Measurements from ENCODE around the gene IQCM.

Gene IQCM, protein sequence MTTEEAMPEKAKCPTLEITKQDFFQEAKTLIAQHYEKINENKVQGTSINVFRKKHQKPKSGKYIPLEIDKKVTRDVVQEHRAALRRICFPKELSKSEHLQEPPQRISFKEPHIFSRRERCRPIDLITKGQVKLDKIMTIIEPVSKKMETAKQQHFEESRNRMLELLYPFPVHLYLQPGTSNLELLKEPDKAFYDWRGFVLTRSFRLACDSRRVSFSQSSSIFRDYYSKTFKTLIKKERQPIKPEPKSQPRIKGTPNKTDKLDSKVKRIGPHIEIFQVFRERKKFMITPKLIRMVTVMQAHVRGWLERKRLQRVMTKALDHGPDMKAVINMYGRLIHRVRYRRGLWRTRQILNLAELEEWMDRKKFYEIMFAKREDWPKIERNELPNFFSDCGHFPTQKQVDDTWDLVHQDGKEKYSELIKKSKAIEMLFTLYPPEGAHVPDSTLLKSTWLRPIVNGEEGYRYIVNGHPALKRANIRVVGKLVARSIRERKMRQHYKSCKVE

DNA sequence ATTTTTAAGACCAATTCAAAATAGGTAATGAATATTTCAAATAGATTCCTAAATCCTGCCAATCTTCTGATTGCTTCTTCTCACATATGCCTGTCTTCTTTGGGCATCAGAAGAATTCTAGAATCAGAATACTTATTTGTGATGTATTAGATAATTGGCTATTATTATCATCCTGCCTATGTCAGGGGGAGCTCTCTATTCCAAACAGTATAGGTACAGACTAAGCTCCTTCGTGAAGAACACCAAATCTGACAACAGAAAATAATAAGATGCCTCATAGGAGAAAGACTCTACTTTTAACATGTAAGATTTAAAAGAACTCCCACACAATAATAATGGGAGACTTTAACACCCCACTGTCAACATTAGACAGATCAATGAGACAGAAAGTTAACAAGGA is at the start of gene IQCM:
Gene IQCM (minus strand): TSS at position 101 of the 400 bp plus-strand sequence. CDS start 73,152 bp downstream, outside the sequence.
- DNase-seq, result no peak

DNA sequence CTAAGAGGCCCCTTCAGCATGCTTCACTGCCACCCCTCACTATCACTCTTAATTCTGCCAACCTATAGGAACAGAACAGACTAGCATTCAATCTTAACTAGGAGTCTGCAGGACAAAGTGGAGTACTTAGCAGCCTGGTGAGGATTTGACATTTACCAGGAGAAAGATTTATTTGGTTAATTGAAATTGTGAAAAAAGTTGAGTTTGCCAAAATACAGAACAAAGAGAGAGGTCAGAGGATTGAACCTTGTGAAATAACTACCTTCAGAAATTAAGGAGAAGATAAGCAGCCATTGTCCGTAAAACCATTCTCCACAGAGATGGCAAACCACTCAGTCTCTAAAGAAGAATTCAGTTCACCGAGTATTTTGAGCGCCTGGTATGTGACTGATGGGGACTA is 41.8 kb upstream of the IQCM start:
- no peak for DNase-seq

DNA sequence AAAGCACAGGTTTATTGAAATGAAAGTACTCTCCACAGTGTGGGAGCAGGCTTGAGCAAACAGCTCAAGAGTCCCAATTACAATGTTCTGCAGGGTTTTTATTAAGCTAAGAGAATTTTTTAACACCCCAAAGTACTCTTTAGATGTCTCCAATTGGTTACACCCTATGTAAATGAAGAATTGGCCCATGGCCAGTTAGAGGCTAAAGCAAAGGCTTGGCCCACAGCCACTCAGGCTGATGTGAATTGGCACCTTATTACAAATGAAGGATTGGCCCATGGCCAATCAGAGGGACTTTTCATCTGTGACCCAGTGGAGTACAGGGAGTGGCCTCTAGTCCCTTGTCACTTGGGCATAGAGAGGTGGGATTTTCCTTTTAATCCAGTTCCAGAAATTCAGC is 30.1 kb upstream of the IQCM start:
- no peak for DNase-seq

DNA sequence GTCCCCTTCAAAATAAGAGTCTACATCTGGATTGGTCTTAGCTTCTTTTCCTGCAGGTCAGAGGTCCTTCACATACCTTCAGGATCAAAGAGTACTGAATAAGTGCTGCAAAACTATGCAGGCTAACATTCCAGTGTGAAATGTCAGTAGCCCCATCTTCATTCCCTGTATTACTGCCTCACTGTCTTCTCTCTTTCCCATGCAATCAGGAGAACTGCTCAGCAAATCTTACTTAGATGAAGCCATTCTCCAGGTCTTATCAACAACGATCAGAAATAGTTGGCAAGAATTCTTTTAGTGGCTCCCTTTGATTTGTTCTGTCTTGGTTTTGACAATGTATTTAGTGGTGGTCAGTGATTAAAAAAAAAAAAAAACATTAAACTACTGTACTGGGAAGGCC is 26.0 kb upstream of the IQCM start:
- no peak for DNase-seq

DNA sequence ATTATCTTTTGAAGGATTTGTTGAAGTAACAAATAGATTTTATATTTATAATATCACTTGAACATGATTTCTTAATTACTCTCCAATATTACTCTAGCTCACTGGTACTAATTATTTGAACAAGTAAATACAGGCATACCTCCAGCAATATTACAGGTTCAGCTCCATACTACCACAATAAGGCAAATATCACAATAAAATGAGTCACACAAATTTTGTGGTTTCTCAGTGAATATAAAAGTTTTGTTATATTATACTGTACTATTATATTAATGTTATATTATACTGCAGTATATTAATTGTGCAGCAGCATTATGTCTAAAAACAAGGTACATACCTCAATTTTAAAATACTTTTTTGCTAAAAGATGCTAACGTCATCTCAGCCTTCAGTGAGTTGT is 22.4 kb upstream of the IQCM start:
- no peak for DNase-seq

DNA sequence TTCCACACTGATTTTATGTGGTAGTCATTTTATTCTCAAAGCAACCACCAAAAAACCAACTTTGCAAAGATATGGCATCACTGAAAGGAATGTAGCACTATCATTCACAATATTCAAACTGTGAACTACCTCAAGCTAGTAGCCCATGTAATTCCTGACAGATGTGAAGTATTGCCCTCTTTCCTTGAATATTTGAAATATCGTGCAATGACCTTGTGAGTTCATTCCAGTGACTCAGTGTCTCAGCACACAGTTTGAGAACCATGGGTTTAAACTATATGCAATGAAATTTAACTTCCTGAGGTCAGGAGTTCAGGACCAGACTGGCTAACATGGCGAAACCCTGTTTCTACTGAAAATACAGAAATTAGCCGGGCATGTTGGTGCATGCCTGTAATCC is 20.9 kb upstream of the IQCM start:
- DNase-seq, result no peak

DNA sequence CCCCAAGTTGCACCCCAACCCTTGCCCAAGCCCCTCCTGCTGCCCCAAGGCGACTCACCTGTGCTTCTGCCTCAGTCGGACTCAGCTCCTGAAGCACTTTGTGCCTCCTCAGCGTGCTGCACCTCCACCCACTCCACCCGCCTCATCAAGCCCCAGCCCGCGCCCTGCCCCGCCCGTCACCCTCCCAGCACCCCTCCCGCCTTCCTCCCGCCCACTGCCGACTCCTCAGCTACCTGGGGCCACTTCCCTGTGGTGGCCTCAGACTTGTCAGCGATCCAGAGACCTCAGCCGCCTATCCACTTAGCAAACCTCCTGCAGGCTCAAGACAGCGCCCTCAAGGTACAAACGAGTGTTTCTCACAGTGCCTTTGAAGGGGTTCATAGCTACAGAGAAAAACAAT is 19.6 kb upstream of the IQCM start:
- no peak for DNase-seq

DNA sequence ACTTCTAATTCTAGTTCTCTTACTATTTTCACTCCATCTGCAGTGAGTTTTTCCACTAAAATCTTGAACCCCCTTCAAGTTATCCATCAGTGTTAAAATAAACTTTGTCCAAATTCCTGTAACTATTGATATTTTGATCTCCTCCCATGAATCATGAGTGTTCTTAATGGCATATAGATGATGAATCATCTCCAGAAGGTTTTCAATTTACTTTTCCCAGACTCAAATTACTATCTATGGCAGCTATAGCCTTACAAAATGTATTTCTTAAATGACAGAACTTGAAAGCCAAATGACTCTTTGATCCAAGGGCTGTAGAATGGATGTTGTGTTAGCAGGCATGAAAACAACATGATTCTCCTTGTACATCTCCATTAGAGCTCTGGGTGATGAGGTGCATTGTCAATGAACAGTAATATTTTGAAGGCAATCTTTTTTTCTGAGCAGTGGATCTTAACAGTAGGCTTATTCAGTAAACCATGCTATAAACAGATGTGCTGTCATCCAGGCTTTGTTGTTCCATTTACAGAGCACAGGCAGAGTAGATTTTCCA is 16.1 kb upstream of the IQCM start:
- DNase-seq, result no peak

DNA sequence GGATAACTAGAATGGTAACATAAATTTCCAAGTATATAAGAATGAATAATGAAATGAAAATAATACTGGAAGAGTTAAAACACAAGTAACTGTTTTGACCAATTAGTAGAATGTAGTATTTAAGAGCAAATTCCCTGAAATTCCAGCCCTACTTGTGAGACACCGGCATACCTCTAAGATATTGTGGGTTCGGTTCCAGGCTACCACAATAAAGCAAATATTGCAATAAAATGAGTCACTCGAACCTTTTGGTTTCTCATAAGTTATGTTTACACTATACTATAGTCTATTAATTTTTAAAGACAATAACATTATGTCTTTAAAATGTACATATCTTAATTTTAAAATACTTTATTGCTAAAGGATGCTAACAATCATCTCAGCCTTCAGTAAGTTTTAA is 15.2 kb upstream of the IQCM start:
- no peak for DNase-seq

DNA sequence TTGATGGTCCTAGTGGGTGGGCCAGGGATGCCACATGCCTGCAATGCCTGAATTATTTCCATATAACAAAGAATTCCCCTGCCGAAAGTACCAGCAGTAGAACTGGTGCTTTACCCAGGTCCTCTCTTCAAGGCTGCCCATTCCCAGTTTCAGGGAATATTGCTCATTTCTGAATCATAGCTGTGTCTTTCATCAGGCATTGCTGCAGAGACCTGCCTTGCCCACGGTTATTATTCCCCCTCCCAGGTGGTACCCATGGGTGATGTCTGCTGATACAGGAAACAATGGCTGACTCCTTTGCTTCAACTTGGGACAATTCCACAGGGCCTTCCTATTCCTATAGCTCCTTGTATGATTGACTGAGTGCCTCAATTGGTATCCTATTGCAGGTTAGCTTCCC is 9.7 kb upstream of the IQCM start:
- no peak for DNase-seq

DNA sequence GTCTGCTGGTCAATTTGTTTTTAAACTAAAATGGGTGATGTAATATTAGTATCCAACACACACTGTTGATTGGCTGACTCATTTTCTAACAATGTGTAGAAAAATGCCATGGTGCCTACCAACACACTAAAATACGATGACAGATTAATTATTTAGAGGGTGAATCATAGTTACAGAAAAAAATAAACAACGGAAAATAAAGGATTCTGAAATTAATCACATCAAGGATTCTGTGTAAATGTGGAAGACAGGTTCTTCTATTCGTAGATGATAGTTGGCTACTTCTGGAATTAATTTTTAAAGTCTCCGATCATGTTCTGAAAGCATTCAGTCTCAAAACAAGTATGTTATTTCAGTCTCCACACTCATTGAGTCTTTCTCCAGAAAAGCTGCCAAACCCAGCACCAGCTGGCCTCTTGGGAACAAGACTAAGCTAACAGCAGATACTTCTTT is 8.2 kb upstream of the IQCM start:
- DNase-seq, result no peak

DNA sequence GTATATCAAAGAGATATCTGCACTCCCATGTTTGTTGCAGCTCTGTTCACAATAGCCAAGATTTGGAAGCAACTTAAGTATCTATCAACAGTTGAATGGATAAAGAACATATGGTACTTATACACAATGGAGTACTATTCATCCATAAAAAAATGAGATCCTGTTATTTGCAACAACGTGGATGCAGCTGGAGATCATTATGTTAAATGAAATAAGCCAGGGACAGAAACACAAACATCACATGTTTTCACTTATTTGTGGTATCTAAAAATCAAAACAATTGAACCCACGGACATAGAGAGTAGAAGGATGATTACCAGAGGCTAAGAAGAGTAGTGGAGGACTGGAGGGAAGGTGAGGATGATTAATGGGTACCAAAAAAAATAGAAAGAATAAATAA is 14.2 kb downstream of the IQCM start:
- no peak for DNase-seq

DNA sequence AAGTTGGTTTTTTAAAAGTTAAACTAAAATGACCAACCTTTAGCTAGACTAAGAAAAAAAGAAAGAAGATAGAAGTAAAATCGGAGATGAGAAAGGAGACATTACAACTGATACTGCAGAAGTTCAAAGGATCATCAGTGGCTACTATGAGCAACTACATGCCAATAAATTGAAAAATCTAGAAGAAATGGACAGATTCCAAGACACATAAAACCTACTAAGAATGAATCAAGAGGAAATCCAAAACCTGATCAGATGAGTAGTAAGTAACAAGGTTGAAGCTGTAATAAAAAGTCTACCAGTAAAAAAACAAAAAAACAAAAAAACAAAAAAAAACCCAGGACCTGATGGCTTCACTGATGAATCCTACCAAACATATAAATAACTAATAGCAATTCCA is 16.1 kb downstream of the IQCM start:
- DNase-seq, result no peak

DNA sequence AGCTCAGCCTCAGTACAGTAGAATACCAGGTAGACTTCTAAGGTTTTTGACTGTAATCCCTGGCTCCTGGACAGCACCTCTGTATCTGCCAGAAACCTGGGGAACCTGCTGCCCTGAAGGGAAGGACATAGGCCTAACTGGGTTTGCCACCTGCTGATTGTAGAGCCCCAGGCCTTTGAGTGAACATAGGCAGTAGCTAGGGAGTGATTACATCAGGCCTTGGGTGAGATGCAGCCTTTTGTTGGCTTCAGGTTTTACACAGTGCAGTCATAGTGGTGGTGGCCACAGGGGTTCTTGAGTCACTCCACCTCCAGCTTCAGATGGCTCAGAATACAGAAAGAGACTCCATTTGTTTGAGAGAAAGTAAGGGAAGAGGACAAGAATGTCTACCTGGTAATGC is 19.3 kb downstream of the IQCM start:
- DNase-seq, result no peak

DNA sequence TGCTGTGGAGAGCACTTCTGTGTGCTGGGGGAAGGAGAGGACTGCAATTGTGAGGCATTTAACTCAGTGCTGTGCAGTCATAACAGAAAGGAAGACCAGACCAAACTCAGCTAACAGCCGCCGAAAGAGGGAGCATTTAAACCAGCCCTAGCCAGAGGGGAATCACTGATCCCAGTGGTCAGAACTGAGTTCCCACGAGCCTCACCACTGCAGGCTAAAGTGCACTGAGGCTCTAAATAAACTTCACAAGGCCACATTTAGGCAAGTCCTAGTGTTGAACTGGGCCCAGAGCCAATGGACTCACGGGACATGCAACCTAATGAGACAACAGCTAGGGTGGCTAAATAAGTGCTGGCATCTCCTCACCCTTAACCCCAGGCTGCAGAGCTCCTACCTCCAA is 20.4 kb downstream of the IQCM start:
- no peak for DNase-seq

DNA sequence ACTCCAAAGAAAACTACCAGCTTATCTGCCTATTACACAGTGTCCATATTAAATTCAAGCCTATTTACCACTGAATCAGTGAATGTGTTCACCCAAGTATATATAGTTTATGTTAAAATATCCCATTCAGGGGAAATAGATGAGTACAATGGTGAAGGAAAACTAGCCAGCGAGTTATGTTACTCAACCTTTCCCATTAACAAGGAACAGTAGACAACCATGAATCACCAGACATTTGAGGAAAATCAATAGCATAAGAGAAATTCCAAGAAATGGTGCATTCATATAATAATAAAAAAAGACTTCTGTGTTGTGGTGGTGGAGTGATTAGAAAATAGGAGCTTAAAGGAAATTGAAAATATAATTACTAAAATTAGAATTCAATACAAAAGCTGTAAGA is 21.3 kb downstream of the IQCM start:
- no peak for DNase-seq

DNA sequence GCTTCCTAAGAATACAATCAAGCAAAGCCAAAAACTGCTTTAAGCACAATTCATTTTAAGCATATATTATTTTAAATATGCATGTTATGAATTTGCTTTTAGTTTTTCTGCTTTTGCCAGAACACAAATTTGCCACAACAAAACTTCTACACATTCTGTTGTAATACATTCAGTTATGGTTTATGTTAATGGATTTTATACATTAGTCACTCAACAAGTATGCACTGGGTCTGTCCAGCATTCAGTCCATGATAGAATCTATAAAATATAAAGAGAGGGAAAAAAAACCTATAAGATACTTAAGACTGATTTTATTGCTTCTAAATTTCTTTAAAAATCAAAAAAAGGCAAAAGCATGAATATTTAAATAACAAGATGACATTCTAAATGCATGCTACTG is 22.2 kb downstream of the IQCM start:
- no peak for DNase-seq

DNA sequence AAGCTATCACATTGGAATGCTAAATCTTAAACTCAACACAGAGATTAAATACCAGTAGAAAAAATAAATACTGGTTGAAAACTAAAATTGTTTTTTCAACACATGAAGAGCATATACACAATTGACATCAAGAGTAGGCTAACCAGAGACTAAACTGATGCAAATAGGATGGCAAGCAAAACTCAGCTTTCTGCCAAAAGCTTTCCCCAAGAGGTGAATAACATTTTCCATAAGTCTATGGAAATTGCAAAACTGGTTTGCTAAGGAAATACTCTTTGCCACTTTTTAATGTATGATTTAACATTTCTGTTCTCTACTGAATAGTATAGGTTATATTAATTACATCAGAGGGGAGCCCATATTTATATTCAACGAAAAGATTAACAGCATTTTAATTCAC is 23.8 kb downstream of the IQCM start:
- no peak for DNase-seq

DNA sequence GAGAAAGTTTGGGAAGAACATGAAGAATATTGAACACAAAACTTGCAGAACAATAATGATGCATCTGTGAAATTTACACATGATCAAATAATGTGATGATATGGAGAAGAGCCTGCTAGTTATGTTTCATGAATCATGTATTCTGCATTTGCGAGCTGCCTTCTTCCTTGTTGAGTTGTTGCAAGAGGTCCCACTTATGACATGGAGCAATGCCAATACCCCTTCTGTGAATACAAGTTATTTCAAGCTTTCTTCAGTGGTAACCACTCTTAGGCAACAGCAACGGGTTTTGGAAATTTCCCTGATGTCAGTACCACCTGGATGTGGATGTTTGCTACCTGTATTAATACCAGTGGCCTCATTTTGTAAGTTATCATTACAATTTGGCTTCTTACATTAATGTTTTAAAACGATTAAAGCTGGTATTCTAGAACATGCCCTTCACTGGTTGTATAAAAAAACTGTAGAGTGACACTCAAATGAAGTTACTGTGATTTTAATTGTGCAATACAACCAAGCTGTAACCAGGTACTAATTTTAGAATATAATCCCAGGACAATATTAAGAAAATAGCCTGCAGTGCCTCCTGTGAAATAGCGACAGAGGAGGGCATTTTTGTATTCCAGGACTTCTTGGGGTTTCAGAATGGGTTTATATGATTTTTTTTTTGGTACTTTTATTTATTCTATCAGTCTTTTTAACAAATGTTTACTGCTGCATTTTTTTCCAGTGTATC is 25.3 kb downstream of the IQCM start:
- DNase-seq, result no peak

DNA sequence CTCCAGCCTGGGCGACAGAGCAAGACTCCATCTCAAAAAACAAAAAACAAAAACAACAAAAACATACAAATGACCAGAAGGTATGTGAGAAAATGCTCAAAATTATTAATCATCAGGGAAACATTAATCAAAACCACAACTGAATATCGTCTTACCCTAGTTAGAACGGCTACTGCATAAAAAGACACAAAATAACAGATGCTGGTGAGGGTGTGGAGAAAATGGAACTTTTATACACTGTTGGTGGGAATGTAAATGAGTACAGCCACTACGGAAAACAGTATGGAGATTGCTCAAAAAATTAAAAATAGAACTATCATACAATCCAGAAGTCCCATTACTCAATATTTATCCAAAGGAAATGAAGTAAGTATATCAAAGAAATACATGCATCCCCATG is 27.3 kb downstream of the IQCM start:
- DNase-seq, result no peak

DNA sequence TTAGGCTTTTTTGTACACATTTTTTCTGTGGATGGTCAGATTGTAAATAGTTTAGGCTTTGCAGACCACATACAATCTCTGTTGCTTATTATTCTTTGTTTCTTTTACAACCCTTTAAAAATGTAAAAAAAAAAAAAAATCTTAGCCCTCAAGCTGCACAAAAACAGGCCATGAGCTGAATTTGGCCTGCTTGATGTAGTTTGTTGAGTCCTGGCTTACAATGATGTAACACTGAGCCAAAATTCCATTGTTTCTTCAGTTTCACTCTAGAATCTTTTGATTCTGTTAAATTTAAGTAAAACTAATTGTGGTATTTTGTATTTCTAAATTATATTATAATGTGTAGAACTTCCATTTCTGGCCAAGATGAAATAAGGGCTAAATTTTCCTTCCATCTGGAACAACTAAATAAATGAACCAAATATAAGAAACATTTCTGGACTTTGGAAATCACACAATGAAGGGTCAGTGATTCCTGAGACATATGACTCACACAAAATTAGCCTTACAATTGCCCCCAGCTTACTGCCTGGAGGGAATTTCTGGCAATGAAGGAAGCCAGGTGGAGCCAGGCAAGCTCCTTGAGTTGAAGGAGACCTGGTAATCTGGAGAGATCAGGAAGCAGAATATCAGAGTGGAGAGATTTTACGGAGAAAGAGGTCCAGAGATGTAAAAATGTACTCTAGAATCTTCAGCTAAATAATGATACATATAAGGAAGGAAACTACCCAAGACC is 29.8 kb downstream of the IQCM start:
- no peak for DNase-seq

DNA sequence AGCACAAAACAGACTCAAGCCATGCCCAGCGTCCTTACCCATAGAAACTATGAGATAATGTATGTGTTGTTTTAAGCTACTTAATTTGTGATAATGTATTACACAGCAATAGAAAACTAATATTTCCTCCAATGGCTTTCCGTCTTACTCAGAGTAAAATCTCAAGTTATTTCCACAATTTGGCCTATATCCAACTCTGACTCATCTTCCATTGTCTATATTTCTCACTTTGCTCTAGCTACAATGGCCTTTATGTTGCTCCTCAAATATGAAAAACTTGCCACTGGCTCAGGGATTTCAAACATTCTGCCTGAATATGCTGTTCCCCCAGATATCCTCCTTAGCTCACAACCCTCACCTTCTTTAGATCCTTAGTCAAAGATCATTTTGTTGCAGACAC is 31.6 kb downstream of the IQCM start:
- DNase-seq, result no peak

DNA sequence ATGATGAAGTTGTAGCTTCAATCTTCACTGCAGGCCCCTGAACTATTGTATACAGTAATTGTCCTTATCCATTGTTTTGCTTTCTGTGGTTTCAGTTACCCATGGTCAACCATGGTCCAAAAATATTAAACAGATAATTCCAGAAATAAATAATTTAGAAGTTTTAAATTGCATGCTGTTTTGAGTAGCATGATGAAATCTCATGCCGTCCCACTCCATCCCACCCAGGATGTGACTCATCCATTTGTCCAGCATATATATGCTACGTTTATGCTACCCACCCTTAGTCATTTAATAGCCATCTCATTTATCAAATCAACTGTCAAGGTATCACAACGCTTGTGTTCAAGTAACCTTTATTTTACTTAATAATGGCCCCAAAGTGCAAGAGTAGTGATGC is 34.5 kb downstream of the IQCM start:
- DNase-seq, result no peak

Measured in activated T-cell treated with anti-CD3 and anti-CD28 coated beads for 4 hours (primary cell).